SK-N-SH treated with all-trans-retinoic acid at 6 μM for 48 hours (cell line): ENCODE measurements around the gene DCK.

Source experiments
- ATAC-seq: fragments of 200-7000 bp; cut with Tn5 transposase; 3 replicates; pipeline ENCODE4 v1.9.1; 2020; ENCODE audit warnings: mild to moderate bottlenecking, moderate library complexity
- ARNTL ChIP-seq: fragments of 450-650 bp; formaldehyde crosslinking; IDR thresholded peaks from 2 replicates; pipeline ENCODE4 v1.5.0; 2020; ENCODE audit warnings: low read depth, mild to moderate bottlenecking, moderate library complexity, borderline replicate concordance
- BACH2 ChIP-seq: fragments of 250-450 bp; sonication (Bioruptor Pico); IDR thresholded peaks from 2 replicates; pipeline ENCODE4 v1.9.0; 2021; ENCODE audit warnings: mild to moderate bottlenecking, borderline replicate concordance
- CREB5 ChIP-seq: fragments of 250-450 bp; sonication (Bioruptor Pico); IDR thresholded peaks from 2 replicates; pipeline ENCODE4 v1.5.1; 2020; ENCODE audit warnings: low read depth, mild to moderate bottlenecking, moderate library complexity
- CSDC2 ChIP-seq: fragments of 250-450 bp; sonication (Bioruptor Pico); IDR thresholded peaks from 2 replicates; pipeline ENCODE4 v1.5.0; 2020; ENCODE audit warnings: mild to moderate bottlenecking, moderate library complexity
- CSRNP3 ChIP-seq: fragments of 250-450 bp; sonication (Bioruptor Pico); IDR thresholded peaks from 2 replicates; pipeline ENCODE4 v1.5.1; 2021; ENCODE audit warnings: mild to moderate bottlenecking, moderate library complexity
- GLIS3 ChIP-seq: fragments of 250-450 bp; sonication (Bioruptor Pico); IDR thresholded peaks from 2 replicates; pipeline ENCODE4 v1.5.0; 2020; ENCODE audit warnings: mild to moderate bottlenecking, moderate library complexity
- ISL1 ChIP-seq: fragments of 250-450 bp; sonication (Bioruptor Pico); IDR thresholded peaks from 2 replicates; pipeline ENCODE4 v2.1.2; 2022; ENCODE audit warnings: mild to moderate bottlenecking, moderate library complexity
- PATZ1 ChIP-seq: fragments of 250-450 bp; sonication (Bioruptor Pico); IDR thresholded peaks from 2 replicates; pipeline ENCODE4 v1.8.0; 2020; ENCODE audit warnings: mild to moderate bottlenecking, moderate library complexity, borderline replicate concordance
- PPARA ChIP-seq: fragments of 250-450 bp; sonication (Bioruptor Pico); IDR thresholded peaks from 2 replicates; pipeline ENCODE4 v1.5.0; 2020; ENCODE audit warnings: mild to moderate bottlenecking, borderline replicate concordance
- TCF4 ChIP-seq: fragments of 250-450 bp; sonication (Bioruptor Pico); IDR thresholded peaks from 2 replicates; pipeline ENCODE4 v1.8.0; 2021; ENCODE audit warnings: mild to moderate bottlenecking, moderate library complexity, borderline replicate concordance
- TOX ChIP-seq: fragments of 250-450 bp; sonication (Bioruptor Pico); IDR thresholded peaks from 2 replicates; pipeline ENCODE4 v1.8.0; 2021; ENCODE audit warnings: mild to moderate bottlenecking, moderate library complexity, borderline replicate concordance
- ZC3H10 ChIP-seq: fragments of 250-450 bp; sonication (Bioruptor Pico); IDR thresholded peaks from 2 replicates; pipeline ENCODE4 v1.5.1; 2021; ENCODE audit warnings: mild to moderate bottlenecking, moderate library complexity
- ZNF565 ChIP-seq: fragments of 450-650 bp; formaldehyde crosslinking; conservative IDR thresholded peaks from 2 replicates; pipeline ENCODE4 v1.5.0; 2020; ENCODE audit warnings: low read depth, mild to moderate bottlenecking, moderate library complexity
- ZNF70 ChIP-seq: fragments of 450-650 bp; formaldehyde crosslinking; IDR thresholded peaks from 2 replicates; pipeline ENCODE4 v1.5.0; 2020; ENCODE audit warnings: mild to moderate bottlenecking, moderate library complexity
- ZNF8 ChIP-seq: fragments of 450-650 bp; formaldehyde crosslinking; IDR thresholded peaks from 2 replicates; pipeline ENCODE4 v1.5.0; 2020; ENCODE audit warnings: mild to moderate bottlenecking, moderate library complexity
- TF ChIP-seq, protein P1 (sequence below): fragments of 250-450 bp; sonication (Bioruptor Pico); IDR thresholded peaks from 2 replicates; pipeline ENCODE4 v1.5.0; 2020; ENCODE audit warnings: mild to moderate bottlenecking, moderate library complexity

DCK gene

DNA sequence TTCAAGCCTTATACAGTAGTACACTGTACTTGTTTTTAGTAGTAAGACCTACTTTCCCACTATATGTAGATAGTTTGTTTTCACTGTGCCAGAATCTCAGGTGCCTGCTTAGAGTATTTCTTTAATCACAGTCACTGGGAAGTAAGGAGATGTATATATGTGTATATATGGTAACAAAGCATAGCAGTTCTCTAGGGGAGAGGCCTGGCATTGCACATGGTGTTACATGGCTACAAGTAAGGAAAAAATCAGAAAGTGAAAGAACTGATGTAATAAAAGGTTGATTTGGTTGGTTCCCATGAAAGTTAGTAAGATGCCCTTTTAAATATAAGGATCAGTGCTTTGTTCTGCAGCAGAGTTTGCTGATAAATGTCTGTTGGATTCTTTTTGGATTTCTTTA lies 9.3 kb upstream of the DCK start:
- no peak for TF ChIP-seq CSDC2
- ATAC-seq, result no peak

DNA sequence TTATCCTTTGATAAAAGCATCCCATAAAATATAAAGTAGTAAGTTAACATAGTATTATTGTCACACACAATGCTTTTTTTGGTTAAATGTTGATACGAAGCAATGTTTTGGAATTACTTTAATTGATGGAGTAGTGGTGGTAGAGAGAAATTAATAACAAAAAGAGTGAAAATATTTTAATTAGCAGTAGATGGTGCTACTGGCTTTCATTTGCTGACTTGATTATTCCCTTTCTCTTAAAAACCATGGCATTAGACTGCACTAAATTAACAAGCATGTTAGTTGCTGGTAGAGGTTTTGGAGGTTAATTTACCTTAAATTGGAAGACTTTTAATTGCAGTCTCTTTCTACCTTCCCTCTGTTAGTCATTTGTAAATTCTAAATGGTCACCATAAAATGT lies 8.9 kb upstream of the DCK start:
- ATAC-seq, result no peak
- TF ChIP-seq BACH2 (CRISPR knock-in tag) (no peak), GLIS3 (CRISPR knock-in tag) (no peak), ZC3H10 (CRISPR knock-in tag) (no peak), PPARA (no peak), ZNF8 (CRISPR knock-in tag) (no peak), ISL1 (CRISPR knock-in tag) (no peak), TOX (CRISPR knock-in tag) (no peak), ZNF70 (CRISPR knock-in tag) (no peak)
- TF ChIP-seq, protein P1, sequence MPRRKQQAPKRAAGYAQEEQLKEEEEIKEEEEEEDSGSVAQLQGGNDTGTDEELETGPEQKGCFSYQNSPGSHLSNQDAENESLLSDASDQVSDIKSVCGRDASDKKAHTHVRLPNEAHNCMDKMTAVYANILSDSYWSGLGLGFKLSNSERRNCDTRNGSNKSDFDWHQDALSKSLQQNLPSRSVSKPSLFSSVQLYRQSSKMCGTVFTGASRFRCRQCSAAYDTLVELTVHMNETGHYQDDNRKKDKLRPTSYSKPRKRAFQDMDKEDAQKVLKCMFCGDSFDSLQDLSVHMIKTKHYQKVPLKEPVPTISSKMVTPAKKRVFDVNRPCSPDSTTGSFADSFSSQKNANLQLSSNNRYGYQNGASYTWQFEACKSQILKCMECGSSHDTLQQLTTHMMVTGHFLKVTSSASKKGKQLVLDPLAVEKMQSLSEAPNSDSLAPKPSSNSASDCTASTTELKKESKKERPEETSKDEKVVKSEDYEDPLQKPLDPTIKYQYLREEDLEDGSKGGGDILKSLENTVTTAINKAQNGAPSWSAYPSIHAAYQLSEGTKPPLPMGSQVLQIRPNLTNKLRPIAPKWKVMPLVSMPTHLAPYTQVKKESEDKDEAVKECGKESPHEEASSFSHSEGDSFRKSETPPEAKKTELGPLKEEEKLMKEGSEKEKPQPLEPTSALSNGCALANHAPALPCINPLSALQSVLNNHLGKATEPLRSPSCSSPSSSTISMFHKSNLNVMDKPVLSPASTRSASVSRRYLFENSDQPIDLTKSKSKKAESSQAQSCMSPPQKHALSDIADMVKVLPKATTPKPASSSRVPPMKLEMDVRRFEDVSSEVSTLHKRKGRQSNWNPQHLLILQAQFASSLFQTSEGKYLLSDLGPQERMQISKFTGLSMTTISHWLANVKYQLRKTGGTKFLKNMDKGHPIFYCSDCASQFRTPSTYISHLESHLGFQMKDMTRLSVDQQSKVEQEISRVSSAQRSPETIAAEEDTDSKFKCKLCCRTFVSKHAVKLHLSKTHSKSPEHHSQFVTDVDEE (CRISPR knock-in tag), result no peak

GRCh38 chr4:70991596-70991995 lies 1.9 kb upstream of the DCK start:
- no peak for TF ChIP-seq ARNTL (CRISPR knock-in tag)
- TF ChIP-seq PATZ1, result no peak
- no peak for TF ChIP-seq CREB5 (CRISPR knock-in tag)
- TF ChIP-seq ZC3H10 (CRISPR knock-in tag), result no peak
- no peak for TF ChIP-seq ZNF8 (CRISPR knock-in tag)
- TF ChIP-seq, protein P1 (CRISPR knock-in tag), result no peak
- TF ChIP-seq CSRNP3 (CRISPR knock-in tag), result no peak
- no peak for TF ChIP-seq GLIS3 (CRISPR knock-in tag)
- ATAC-seq, result no peak

GRCh38 chr4:70992391-70992881 lies 1.0 kb upstream of the DCK start:
- no peak for ATAC-seq
- TF ChIP-seq ISL1 (CRISPR knock-in tag) (no peak), ZNF565 (CRISPR knock-in tag) (no peak), TCF4 (CRISPR knock-in tag) (no peak), GLIS3 (CRISPR knock-in tag) (no peak), CSRNP3 (CRISPR knock-in tag) (no peak)
